Activated gamma-delta T cell treated with Interleukin-2 at 50 U/mL for 16 hours (primary cell): Measurements from ENCODE around the gene PITX1.
"Not testable (repeated sequence)": the region's sequence is repeated elsewhere in the genome, so short reads cannot be mapped to it uniquely, and the experiment has no call there.

Experiments used
- DNase-seq: peaks from one replicate; pipeline ENCODE4 v3.0.0-alpha.2; 2020

PITX1 gene

GRCh38 chr5:135008981-135009735, 24.9 kb downstream of the PITX1 start:
- no peak for DNase-seq

GRCh38 chr5:135008556-135008955, 25.5 kb downstream of the PITX1 start:
- no peak for DNase-seq

GRCh38 chr5:135007749-135008363, 26.2 kb downstream of the PITX1 start:
- DNase-seq, result no peak

GRCh38 chr5:135007305-135007704, 26.7 kb downstream of the PITX1 start:
- no peak for DNase-seq

- no peak for DNase-seq
Observed at GRCh38 chr5:135005076-135005475, 29.0 kb downstream of the PITX1 start.

GRCh38 chr5:135004376-135004775, 29.7 kb downstream of the PITX1 start:
- DNase-seq, result no peak

GRCh38 chr5:134998068-134998467, 36.0 kb downstream of the PITX1 start:
- not testable (repeated sequence) for DNase-seq

- no peak for DNase-seq
Observed at GRCh38 chr5:134997015-134997414, 37.0 kb downstream of the PITX1 start.

GRCh38 chr5:134995850-134996402, 38.1 kb downstream of the PITX1 start:
- no peak for DNase-seq

- no peak for DNase-seq
Observed at GRCh38 chr5:134994560-134995156, 39.4 kb downstream of the PITX1 start.

- DNase-seq, result no peak
Observed at GRCh38 chr5:134993161-134993560, 40.9 kb downstream of the PITX1 start.

- DNase-seq, result no peak
Observed at GRCh38 chr5:134992148-134992547, 41.9 kb downstream of the PITX1 start.

GRCh38 chr5:134990183-134990582, 43.8 kb downstream of the PITX1 start:
- not testable (repeated sequence) for DNase-seq

- no peak for DNase-seq
Observed at GRCh38 chr5:134989266-134989830, 44.7 kb downstream of the PITX1 start.

GRCh38 chr5:134982230-134982629, 51.8 kb downstream of the PITX1 start:
- DNase-seq, result no peak

GRCh38 chr5:134979416-134979815, 54.6 kb downstream of the PITX1 start:
- DNase-seq, result no peak
